SH-SY5Y (cell line): ENCODE measurements around the gene RPRML.

Experiments
- GATA2 ChIP-seq: IDR thresholded peaks from 2 replicates; pipeline ENCODE4 v1.6.1; 2011; ENCODE audit warnings: mild to moderate bottlenecking, low read depth, low read length
- GATA3 ChIP-seq: IDR thresholded peaks from 2 replicates; pipeline ENCODE4 v1.6.1; 2011; ENCODE audit warnings: low read depth, mild to moderate bottlenecking, low read length, moderate library complexity

- TF ChIP-seq GATA2 (no peak), GATA3 (no peak)
These were observed at the start of gene RPRML for GRCh38 chr17:46979147-46979863.
